ENCODE results near the gene FOSL1.

The FOSL1 gene

DNA sequence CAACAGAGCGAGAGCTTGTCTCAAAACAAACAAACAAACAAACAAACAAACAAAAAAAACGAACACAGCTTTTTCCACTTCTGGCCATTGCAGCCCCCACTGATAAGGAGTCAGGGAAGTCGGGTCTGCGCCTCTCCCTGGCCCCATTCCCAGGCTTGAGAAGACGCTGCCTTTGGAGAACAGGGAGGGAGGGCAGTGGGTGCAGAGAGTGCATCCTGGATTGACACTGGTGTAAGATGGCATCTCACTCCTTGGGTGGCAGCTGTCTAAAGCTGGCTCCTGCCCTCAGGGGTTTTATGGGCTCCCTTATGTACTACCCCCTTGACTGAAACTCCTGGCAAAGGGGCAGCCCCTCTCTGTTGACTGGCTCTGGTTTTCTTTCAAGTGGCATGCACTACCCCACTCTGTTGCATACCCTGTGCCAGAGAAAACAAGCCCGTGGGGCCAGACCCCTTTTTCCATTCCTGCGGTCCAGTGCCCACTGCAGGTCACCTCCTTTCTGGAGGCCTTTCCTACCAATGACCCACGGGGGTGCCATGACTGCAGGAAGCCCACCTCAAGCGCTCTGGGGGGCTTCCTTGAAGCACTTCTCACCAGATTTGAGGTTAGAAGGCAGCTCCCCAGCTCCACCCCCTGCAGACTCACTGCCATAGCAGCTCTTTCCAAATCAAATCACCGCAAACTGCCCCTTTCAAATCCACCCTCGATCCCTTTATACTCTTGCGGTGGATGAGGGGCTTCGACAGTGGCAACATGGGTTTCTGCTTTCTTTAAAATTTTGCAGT, 31.8 kb upstream of the FOSL1 start:
- Histone ChIP-seq H3K27me3 (ENCODE audit: control insufficient read depth, insufficient read depth, low read length) (no peaks in the 10 kb centered on the region), H3K9ac (no peak overlapping the region), H3K4me2 (ENCODE audit: low read length) (no peak overlapping the region), H3K79me2 (no peaks in the 10 kb centered on the region), H3K27ac (no peak overlapping the region), H3K9me3 (ENCODE audit: control insufficient read depth, low read length) (no peaks in the 10 kb centered on the region), H3K36me3 (ENCODE audit: control insufficient read depth, insufficient read depth, low read length) (no peaks in the 10 kb centered on the region), H3K4me1 (no peaks in the 10 kb centered on the region), H2AFZ (no peak overlapping the region), H3K4me3 (ENCODE audit: low read depth, low read length) (no peak overlapping the region)
- TF ChIP-seq, protein P1, sequence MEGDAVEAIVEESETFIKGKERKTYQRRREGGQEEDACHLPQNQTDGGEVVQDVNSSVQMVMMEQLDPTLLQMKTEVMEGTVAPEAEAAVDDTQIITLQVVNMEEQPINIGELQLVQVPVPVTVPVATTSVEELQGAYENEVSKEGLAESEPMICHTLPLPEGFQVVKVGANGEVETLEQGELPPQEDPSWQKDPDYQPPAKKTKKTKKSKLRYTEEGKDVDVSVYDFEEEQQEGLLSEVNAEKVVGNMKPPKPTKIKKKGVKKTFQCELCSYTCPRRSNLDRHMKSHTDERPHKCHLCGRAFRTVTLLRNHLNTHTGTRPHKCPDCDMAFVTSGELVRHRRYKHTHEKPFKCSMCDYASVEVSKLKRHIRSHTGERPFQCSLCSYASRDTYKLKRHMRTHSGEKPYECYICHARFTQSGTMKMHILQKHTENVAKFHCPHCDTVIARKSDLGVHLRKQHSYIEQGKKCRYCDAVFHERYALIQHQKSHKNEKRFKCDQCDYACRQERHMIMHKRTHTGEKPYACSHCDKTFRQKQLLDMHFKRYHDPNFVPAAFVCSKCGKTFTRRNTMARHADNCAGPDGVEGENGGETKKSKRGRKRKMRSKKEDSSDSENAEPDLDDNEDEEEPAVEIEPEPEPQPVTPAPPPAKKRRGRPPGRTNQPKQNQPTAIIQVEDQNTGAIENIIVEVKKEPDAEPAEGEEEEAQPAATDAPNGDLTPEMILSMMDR (IDR thresholded peaks at IDR 0.05) = no peak

DNA sequence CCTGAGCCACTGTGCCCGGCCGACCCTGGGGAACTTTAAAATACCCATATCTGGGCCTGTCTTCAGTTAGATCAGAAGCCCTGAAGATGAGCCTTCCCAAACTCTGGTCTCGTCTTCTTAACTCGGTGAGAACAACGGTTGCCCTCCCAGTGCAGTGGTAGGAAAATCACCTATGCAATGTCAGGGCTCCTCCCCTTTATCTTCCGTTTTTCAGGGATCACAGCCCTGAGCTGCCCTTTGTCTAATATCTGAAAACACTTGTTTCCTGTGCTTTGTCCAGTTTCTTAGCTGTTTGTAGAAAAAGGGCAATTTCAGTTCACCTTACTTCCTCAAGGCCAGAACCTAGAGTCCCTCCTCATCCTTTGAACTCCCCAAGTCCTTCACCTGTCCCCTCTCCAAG, 28.5 kb upstream of the FOSL1 start:
- H3K4me1 ChIP-seq = no peaks in the 10 kb centered on the region
- H3K27me3 ChIP-seq (ENCODE audit: control insufficient read depth, insufficient read depth, low read length) = no peaks in the 10 kb centered on the region
- no peaks in the 10 kb centered on the region for H3K9me3 ChIP-seq (ENCODE audit: control insufficient read depth, low read length)
- H3K4me3 ChIP-seq (ENCODE audit: low read depth, low read length) = no peak overlapping the region
- H3K4me2 ChIP-seq (ENCODE audit: low read length) = no peak overlapping the region
- TF ChIP-seq, protein P1 (IDR thresholded peaks at IDR 0.05) = no peak
- H3K36me3 ChIP-seq (ENCODE audit: control insufficient read depth, insufficient read depth, low read length) = no peaks in the 10 kb centered on the region
- H3K79me2 ChIP-seq = no peaks in the 10 kb centered on the region
- no peak overlapping the region for H3K9ac ChIP-seq
- H3K27ac ChIP-seq = no peak overlapping the region
- no peak overlapping the region for H2AFZ ChIP-seq

GRCh38 chr11:65927904-65928397, 27.8 kb upstream of the FOSL1 start:
- Histone ChIP-seq H3K27me3 (ENCODE audit: control insufficient read depth, insufficient read depth, low read length) (no peaks in the 10 kb centered on the region), H2AFZ (no peak overlapping the region), H3K9me3 (ENCODE audit: control insufficient read depth, low read length) (no peaks in the 10 kb centered on the region), H3K4me1 (no peaks in the 10 kb centered on the region), H3K9ac (no peak overlapping the region), H3K36me3 (ENCODE audit: control insufficient read depth, insufficient read depth, low read length) (no peaks in the 10 kb centered on the region), H3K4me2 (ENCODE audit: low read length) (no peak overlapping the region), H3K4me3 (ENCODE audit: low read depth, low read length) (no peak overlapping the region), H3K79me2 (no peaks in the 10 kb centered on the region), H3K27ac (no peak overlapping the region)
- TF ChIP-seq, protein P1 (IDR thresholded peaks at IDR 0.05) = no peak

DNA sequence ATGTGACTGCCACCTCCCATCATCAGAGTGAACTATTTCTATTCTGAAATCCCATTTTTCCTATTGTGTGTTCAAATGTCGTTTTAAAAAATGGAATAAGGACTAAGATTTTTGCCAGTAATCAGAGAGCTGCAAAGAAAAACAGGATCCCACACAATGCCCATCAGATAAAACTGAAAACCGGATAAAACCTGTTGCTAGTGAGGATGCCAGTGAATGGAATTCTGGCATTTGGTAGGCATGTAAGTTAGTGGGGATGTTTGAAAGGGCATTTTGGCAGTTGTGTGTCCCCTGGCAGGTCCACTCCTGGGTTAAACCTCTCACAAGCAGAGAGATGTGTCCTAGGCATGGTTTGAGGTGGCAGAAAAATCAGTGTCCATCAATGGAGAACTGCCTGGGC, 25.2 kb upstream of the FOSL1 start:
- no peak overlapping the region for H3K9ac ChIP-seq
- no peaks in the 10 kb centered on the region for H3K27me3 ChIP-seq (ENCODE audit: control insufficient read depth, insufficient read depth, low read length)
- no peaks in the 10 kb centered on the region for H3K9me3 ChIP-seq (ENCODE audit: control insufficient read depth, low read length)
- H3K27ac ChIP-seq = no peak overlapping the region
- no peaks in the 10 kb centered on the region for H3K79me2 ChIP-seq
- no peak overlapping the region for H2AFZ ChIP-seq
- H3K4me1 ChIP-seq = no peaks in the 10 kb centered on the region
- no peaks in the 10 kb centered on the region for H3K36me3 ChIP-seq (ENCODE audit: control insufficient read depth, insufficient read depth, low read length)
- H3K4me2 ChIP-seq (ENCODE audit: low read length) = peak overlapping the region; percentile 1
- no peak overlapping the region for H3K4me3 ChIP-seq (ENCODE audit: low read depth, low read length)
- TF ChIP-seq, protein P1 (IDR thresholded peaks at IDR 0.05) = no peak

- H3K27ac ChIP-seq = no peak overlapping the region
These were observed 22.4 kb upstream of the FOSL1 start for GRCh38 chr11:65922565-65922964.

More at GRCh38 chr11:65922565-65922964, 22.4 kb upstream of the FOSL1 start:
- H3K4me1 ChIP-seq = no peaks in the 10 kb centered on the region
- H3K9ac ChIP-seq = no peak overlapping the region
- H3K27me3 ChIP-seq (ENCODE audit: control insufficient read depth, insufficient read depth, low read length) = no peaks in the 10 kb centered on the region
- no peak overlapping the region for H2AFZ ChIP-seq
- H3K79me2 ChIP-seq = peaks cover 2% of the 10 kb centered on the region
- H3K9me3 ChIP-seq (ENCODE audit: control insufficient read depth, low read length) = no peaks in the 10 kb centered on the region
- no peak overlapping the region for H3K4me2 ChIP-seq (ENCODE audit: low read length)
- H3K36me3 ChIP-seq (ENCODE audit: control insufficient read depth, insufficient read depth, low read length) = no peaks in the 10 kb centered on the region
- TF ChIP-seq, protein P1 (IDR thresholded peaks at IDR 0.05) = no peak
- H3K4me3 ChIP-seq (ENCODE audit: low read depth, low read length) = no peak overlapping the region
